ENCODE measurements around the gene CDC23.
"Not testable (repeated sequence)": the region's sequence is repeated elsewhere in the genome, so short reads cannot be mapped to it uniquely, and the experiment has no call there.

CDC23 gene

GRCh38 chr5:138210985-138211384, 2.1 kb downstream of the CDC23 start:
- no peak for DNase-seq (ENCODE audit: low spot score)

- DNase-seq (ENCODE audit: low spot score): not testable (repeated sequence)
Observed at GRCh38 chr5:138193859-138194258, 19.3 kb downstream of the CDC23 start.

GRCh38 chr5:138192826-138193225, 20.3 kb downstream of the CDC23 start:
- DNase-seq (ENCODE audit: low spot score): no peak

- no peak for DNase-seq (ENCODE audit: low spot score)
Observed at GRCh38 chr5:138188626-138189025, 24.5 kb downstream of the CDC23 start.

- no peak for DNase-seq (ENCODE audit: low spot score)
Observed at GRCh38 chr5:138186002-138186447, 27.1 kb downstream of the CDC23 start.

GRCh38 chr5:138182808-138183207, 30.3 kb downstream of the CDC23 start:
- no peak for DNase-seq (ENCODE audit: low spot score)

- DNase-seq (ENCODE audit: low spot score): no peak
Observed at GRCh38 chr5:138180841-138181240, 32.3 kb downstream of the CDC23 start.

- DNase-seq (ENCODE audit: low spot score): no peak
Observed at GRCh38 chr5:138180183-138180782, 32.8 kb downstream of the CDC23 start.

GRCh38 chr5:138179277-138179857, 33.8 kb downstream of the CDC23 start:
- DNase-seq (ENCODE audit: low spot score): no peak

- peak; percentile 98 for DNase-seq (ENCODE audit: low spot score)
Observed at GRCh38 chr5:138178516-138179276, 34.4 kb downstream of the CDC23 start, which contains the start of the genes BRD8 and KIF20A. TSS of gene BRD8 (minus strand) at chr5:138178630. CDS start at chr5:138178614, 16 bp downstream. TSS of gene KIF20A (plus strand) at chr5:138179112. CDS start at chr5:138179681, 569 bp downstream.

GRCh38 chr5:138177941-138178515, 35.1 kb downstream of the CDC23 start:
- peak; percentile 56 for DNase-seq (ENCODE audit: low spot score)

- DNase-seq (ENCODE audit: low spot score): no peak
Observed at GRCh38 chr5:138170299-138170698, 42.8 kb downstream of the CDC23 start.

- no peak for DNase-seq (ENCODE audit: low spot score)
Observed at GRCh38 chr5:138169124-138169523, 44.0 kb downstream of the CDC23 start.

GRCh38 chr5:138163721-138164120, 49.4 kb downstream of the CDC23 start:
- no peak for DNase-seq (ENCODE audit: low spot score)

- DNase-seq (ENCODE audit: low spot score): no peak
Observed at GRCh38 chr5:138160706-138161105, 52.4 kb downstream of the CDC23 start.

GRCh38 chr5:138159666-138160065, 53.5 kb downstream of the CDC23 start:
- DNase-seq (ENCODE audit: low spot score): peak; percentile 73

- DNase-seq (ENCODE audit: low spot score): no peak
Observed at GRCh38 chr5:138157626-138158025, 55.5 kb downstream of the CDC23 start.

GRCh38 chr5:138155977-138156376, 57.1 kb downstream of the CDC23 start:
- not testable (repeated sequence) for DNase-seq (ENCODE audit: low spot score)

- no peak for DNase-seq (ENCODE audit: low spot score)
Observed at GRCh38 chr5:138149530-138149929, 63.6 kb downstream of the CDC23 start.

- DNase-seq (ENCODE audit: low spot score): no peak
Observed at GRCh38 chr5:138148811-138149210, 64.3 kb downstream of the CDC23 start.

- not testable (repeated sequence) for DNase-seq (ENCODE audit: low spot score)
Observed at GRCh38 chr5:138143578-138143977, 69.5 kb downstream of the CDC23 start.

GRCh38 chr5:138141734-138142133, 71.4 kb downstream of the CDC23 start:
- DNase-seq (ENCODE audit: low spot score): no peak

- DNase-seq (ENCODE audit: low spot score): no peak
Observed at GRCh38 chr5:138140268-138140667, 72.9 kb downstream of the CDC23 start.

Measured in globus pallidus (tissue), 1 donor.